ENCODE measurements around the gene MAN2A1. TPM values are rescaled to one million over a fixed set of nuclear protein-coding genes. Genes with fewer than 3 reads are reported as not detected.

MAN2A1 gene
- total and polyA plus RNA-seq, 2 experiments from 2014 or later: 32.5 to 129 TPM

- Histone ChIP-seq H3K4me2 (no peak overlapping the region), H3K36me3 (ENCODE audit: insufficient read depth) (no peaks in the 10 kb centered on the region), H2AFZ (no peak overlapping the region), H3K4me3 (no peak overlapping the region), H3K4me1 (ENCODE audit: insufficient read depth) (peaks cover 10% of the 10 kb centered on the region), H3K79me2 (replicated peaks; ENCODE audit: insufficient read depth) (no peaks in the 10 kb centered on the region), H3K27ac (ENCODE audit: low read depth) (no peak overlapping the region), H3K27me3 (ENCODE audit: insufficient read depth) (no peaks in the 10 kb centered on the region), H3K9me2 (ENCODE audit: insufficient read depth) (no peaks in the 10 kb centered on the region), H4K20me1 (replicated peaks; ENCODE audit: insufficient read depth) (no peaks in the 10 kb centered on the region), H3F3A (replicated peaks; ENCODE audit: low read depth) (no peaks in the 10 kb centered on the region)
- ATAC-seq (no peak), DNase-seq (ENCODE audit: low spot score) (no peak)
- H3K9me3 Mint-ChIP-seq: no peaks in the 10 kb centered on the region
- peaks cover 18% of the 10 kb centered on the region for H3K4me1 Mint-ChIP-seq
- H3K36me3 Mint-ChIP-seq (ENCODE audit: low read depth): no peaks in the 10 kb centered on the region
- H3K27me3 Mint-ChIP-seq (ENCODE audit: insufficient read depth, low read depth, poor library complexity): no peaks in the 10 kb centered on the region
- H3K4me3 Mint-ChIP-seq: no peak overlapping the region
- TF ChIP-seq STAT1 (IDR thresholded peaks at IDR 0.05; ENCODE audit: unreplicated experiment): no peak
- no peak for TF ChIP-seq ZNF331 (CRISPR knock-in tag; IDR thresholded peaks at IDR 0.05; ENCODE audit: low read depth)
- no peak for TF ChIP-seq EZH2phosphoT487 (IDR thresholded peaks at IDR 0.05; ENCODE audit: unreplicated experiment)
- TF ChIP-seq REST (IDR thresholded peaks at IDR 0.05; ENCODE audit: unreplicated experiment): no peak
- H3K27ac Mint-ChIP-seq: no peak overlapping the region
These were observed 40.4 kb upstream of the MAN2A1 start for GRCh38 chr5:109649318-109649717.

GRCh38 chr5:109650493-109650892 lies 39.2 kb upstream of the MAN2A1 start:
- H4K20me1 ChIP-seq (replicated peaks; ENCODE audit: insufficient read depth): no peaks in the 10 kb centered on the region
- no peaks in the 10 kb centered on the region for H3K79me2 ChIP-seq (replicated peaks; ENCODE audit: insufficient read depth)
- H3K36me3 ChIP-seq (ENCODE audit: insufficient read depth): no peaks in the 10 kb centered on the region
- DNase-seq (ENCODE audit: low spot score): no peak
- Mint-ChIP-seq H3K27ac (no peak overlapping the region), H3K4me1 (peaks cover 6% of the 10 kb centered on the region), H3K27me3 (ENCODE audit: insufficient read depth, low read depth, poor library complexity) (no peaks in the 10 kb centered on the region), H3K4me3 (no peak overlapping the region), H3K36me3 (ENCODE audit: low read depth) (no peaks in the 10 kb centered on the region), H3K9me3 (no peaks in the 10 kb centered on the region)
- no peak overlapping the region for H3K4me3 ChIP-seq
- ATAC-seq: no peak
- H3K4me1 ChIP-seq (ENCODE audit: insufficient read depth): no peaks in the 10 kb centered on the region
- no peak overlapping the region for H3K4me2 ChIP-seq
- H3F3A ChIP-seq (replicated peaks; ENCODE audit: low read depth): no peaks in the 10 kb centered on the region
- peak overlapping the region; percentile 74; the same call in 1 of the 2 replicates for H2AFZ ChIP-seq
- H3K27me3 ChIP-seq (ENCODE audit: insufficient read depth): no peaks in the 10 kb centered on the region
- H3K9me2 ChIP-seq (ENCODE audit: insufficient read depth): no peaks in the 10 kb centered on the region
- no peak overlapping the region for H3K27ac ChIP-seq (ENCODE audit: low read depth)
- no peak for TF ChIP-seq ZNF114 (CRISPR knock-in tag; IDR thresholded peaks at IDR 0.05)
- no peak for TF ChIP-seq CREB1 (CRISPR knock-in tag; IDR thresholded peaks at IDR 0.05; ENCODE audit: low read depth)
- no peak for TF ChIP-seq ZNF331 (CRISPR knock-in tag; IDR thresholded peaks at IDR 0.05; ENCODE audit: low read depth)
- TF ChIP-seq NANOG (IDR thresholded peaks at IDR 0.05; ENCODE audit: borderline replicate concordance): no peak
- TF ChIP-seq ETS1 (IDR thresholded peaks at IDR 0.05): no peak
- no peak for TF ChIP-seq EZH2phosphoT487 (IDR thresholded peaks at IDR 0.05; ENCODE audit: unreplicated experiment)
- TF ChIP-seq POLR2AphosphoS5 (IDR thresholded peaks at IDR 0.05; ENCODE audit: low read depth): no peak
- no peak for TF ChIP-seq EZH2 (IDR thresholded peaks at IDR 0.05; ENCODE audit: low read depth, unreplicated experiment)
- no peak for TF ChIP-seq ZNF462 (CRISPR knock-in tag; IDR thresholded peaks at IDR 0.05)
